TTC549 (cell line): ENCODE data around the gene BMP4.

Source experiments
- FAIRE-seq: peaks from 2 replicates; lab custom pipeline; 2012; peaks lifted over from hg19 to GRCh38; lab: Jason Lieb, UNC

Gene BMP4

GRCh38 chr14:53963320-53964227 is 6.9 kb upstream of the BMP4 start:
- FAIRE-seq = no peak

- no peak for FAIRE-seq
Measured at GRCh38 chr14:53962953-53963319, 6.3 kb upstream of the BMP4 start.

GRCh38 chr14:53958628-53959027 is 2.0 kb upstream of the BMP4 start:
- FAIRE-seq = no peak

- FAIRE-seq = no peak
Measured at GRCh38 chr14:53957739-53958138, 1.1 kb upstream of the BMP4 start.

- no peak for FAIRE-seq
Measured at GRCh38 chr14:53955671-53956426, 776 bp downstream of the BMP4 start.

- FAIRE-seq = no peak
Measured at GRCh38 chr14:53955229-53955556, 1.4 kb downstream of the BMP4 start.

- FAIRE-seq = no peak
Measured at GRCh38 chr14:53954551-53955228, 1.9 kb downstream of the BMP4 start.

GRCh38 chr14:53953828-53954550 is 2.6 kb downstream of the BMP4 start:
- FAIRE-seq = no peak

GRCh38 chr14:53953002-53953827 is 3.4 kb downstream of the BMP4 start:
- FAIRE-seq = no peak

- FAIRE-seq = no peak
Measured at GRCh38 chr14:53952533-53952932, 4.1 kb downstream of the BMP4 start.

- no peak for FAIRE-seq
Measured at GRCh38 chr14:53951627-53952303, 4.9 kb downstream of the BMP4 start.

GRCh38 chr14:53951243-53951626 is 5.4 kb downstream of the BMP4 start:
- no peak for FAIRE-seq

- no peak for FAIRE-seq
Measured at GRCh38 chr14:53950031-53950793, 6.4 kb downstream of the BMP4 start.

- no peak for FAIRE-seq
Measured at GRCh38 chr14:53949201-53949600, 7.4 kb downstream of the BMP4 start.

- FAIRE-seq = no peak
Measured at GRCh38 chr14:53948205-53948884, 8.3 kb downstream of the BMP4 start.

GRCh38 chr14:53947452-53948204 is 9.0 kb downstream of the BMP4 start:
- peak; percentile 97 for FAIRE-seq

GRCh38 chr14:53947094-53947445 is 9.6 kb downstream of the BMP4 start:
- no peak for FAIRE-seq

GRCh38 chr14:53946404-53947093 is 10.1 kb downstream of the BMP4 start:
- FAIRE-seq = no peak
